CD4-positive, CD25-positive, alpha-beta regulatory T cell (primary cell): ENCODE data around the gene ANKRD2. TPM values are rescaled to one million over a fixed set of nuclear protein-coding genes. Genes with fewer than 3 reads are reported as not detected.

ENCODE experiments used
- ATAC-seq, 2 donors: fragments of 150-1000 bp; cut with Tn5 transposase; one replicate each; pipeline ENCODE4 v1.10.0; 2021; ENCODE audit warnings: low read depth in 2 of 2, moderate number of reproducible peaks in 2 of 2, moderate library complexity in 1 of 2
- DNase-seq, 3 donors: peaks; one replicate each; pipeline versions ENCODE4 v3.0.0 to v3.0.0-alpha.2; 2012 to 2022; ENCODE audit warnings: mixed read lengths in 1 of 3
- H3K27ac ChIP-seq: one replicate; pipeline ENCODE4 v1.7.0; 2013; ENCODE audit warnings: mild to moderate bottlenecking, low read length; ENCODE audit not compliant: insufficient read depth, poor library complexity, severe bottlenecking
- H3K27me3 ChIP-seq: one replicate; pipeline ENCODE4 v1.7.0; 2013; ENCODE audit warnings: low read length; ENCODE audit not compliant: control insufficient read depth, insufficient read depth
- H3K36me3 ChIP-seq: one replicate; pipeline ENCODE4 v1.7.0; 2013; ENCODE audit warnings: mild to moderate bottlenecking, low read length, moderate library complexity; ENCODE audit not compliant: control insufficient read depth, insufficient read depth
- H3K4me1 ChIP-seq: 2 replicates; pipeline ENCODE4 v1.7.0; 2013; ENCODE audit warnings: mild to moderate bottlenecking, low read length; ENCODE audit not compliant: insufficient read depth, control insufficient read depth, poor library complexity, severe bottlenecking
- H3K4me3 ChIP-seq: one replicate; pipeline ENCODE4 v1.7.0; 2013; ENCODE audit warnings: low read depth, mild to moderate bottlenecking, low read length, moderate library complexity
- H3K9me3 ChIP-seq, 2 experiments: 1 replicate in 1 of 2; 2 replicates in 1 of 2; pipeline ENCODE4 v1.7.0; 2013; ENCODE audit warnings: low read length in 2 of 2, mild to moderate bottlenecking in 1 of 2, moderate library complexity in 1 of 2; ENCODE audit not compliant: control insufficient read depth in 2 of 2
- H3K27ac Mint-ChIP-seq, 3 donors: one replicate each; pipeline ENCODE4 v1.8.0; 2020 to 2022; ENCODE audit warnings: mild to moderate bottlenecking in 3 of 3, mixed read lengths in 3 of 3, moderate library complexity in 2 of 3
- H3K27me3 Mint-ChIP-seq: one replicate; pipeline ENCODE4 v1.8.0; 2022; ENCODE audit warnings: mild to moderate bottlenecking, mixed read lengths
- H3K36me3 Mint-ChIP-seq: one replicate; pipeline ENCODE4 v1.8.0; 2020; ENCODE audit warnings: mixed read lengths
- H3K4me1 Mint-ChIP-seq, 4 donors: one replicate each; pipeline ENCODE4 v1.8.0; 2020 to 2022; ENCODE audit warnings: mixed read lengths in 4 of 4, mild to moderate bottlenecking in 1 of 4
- H3K4me3 Mint-ChIP-seq, 4 donors: one replicate each; pipeline ENCODE4 v1.8.0; 2020 to 2022; ENCODE audit warnings: mild to moderate bottlenecking in 4 of 4, mixed read lengths in 4 of 4, moderate library complexity in 3 of 4
- H3K9me3 Mint-ChIP-seq, 7 donors: one replicate each; pipeline ENCODE4 v1.8.0; 2020 to 2022; ENCODE audit warnings: mixed read lengths in 7 of 7, mild to moderate bottlenecking in 3 of 7, moderate library complexity in 2 of 7
- polyA plus RNA-seq, 4 donors: library from polyadenylated mRNA; unstranded; fragments of 300-500 nt; fragmentation: Illumina TruSeq; gene quantifications; one replicate each; pipeline ENCODE4 v1.2.3, GENCODE V29; 2021
- total RNA-seq: library from RNA; stranded (reverse); gene quantifications from one replicate; pipeline ENCODE4 v1.2.3, GENCODE V29; 2022

Gene ANKRD2
- total and polyA plus RNA-seq, 5 donors from 2014 or later = not detected

GRCh38 chr10:97540669-97541500 lies 31.7 kb upstream of the ANKRD2 start:
- H3K27me3 ChIP-seq = no peaks in the 10 kb centered on the region
- Mint-ChIP-seq H3K4me3 (no peak overlapping the region), H3K27me3 (no peaks in the 10 kb centered on the region), H3K9me3 (no peaks in the 10 kb centered on the region), H3K36me3 (no peaks in the 10 kb centered on the region), H3K4me1 (peaks cover 0 to 3% (median 0%) of the 10 kb centered on the region in 4 donors), H3K27ac (no peak overlapping the region)
- no peak for ATAC-seq
- DNase-seq = no peak
- no peaks in the 10 kb centered on the region for H3K9me3 ChIP-seq
- no peaks in the 10 kb centered on the region for H3K36me3 ChIP-seq
- no peaks in the 10 kb centered on the region for H3K4me1 ChIP-seq
- no peak overlapping the region for H3K4me3 ChIP-seq
- H3K27ac ChIP-seq = no peak overlapping the region

DNA sequence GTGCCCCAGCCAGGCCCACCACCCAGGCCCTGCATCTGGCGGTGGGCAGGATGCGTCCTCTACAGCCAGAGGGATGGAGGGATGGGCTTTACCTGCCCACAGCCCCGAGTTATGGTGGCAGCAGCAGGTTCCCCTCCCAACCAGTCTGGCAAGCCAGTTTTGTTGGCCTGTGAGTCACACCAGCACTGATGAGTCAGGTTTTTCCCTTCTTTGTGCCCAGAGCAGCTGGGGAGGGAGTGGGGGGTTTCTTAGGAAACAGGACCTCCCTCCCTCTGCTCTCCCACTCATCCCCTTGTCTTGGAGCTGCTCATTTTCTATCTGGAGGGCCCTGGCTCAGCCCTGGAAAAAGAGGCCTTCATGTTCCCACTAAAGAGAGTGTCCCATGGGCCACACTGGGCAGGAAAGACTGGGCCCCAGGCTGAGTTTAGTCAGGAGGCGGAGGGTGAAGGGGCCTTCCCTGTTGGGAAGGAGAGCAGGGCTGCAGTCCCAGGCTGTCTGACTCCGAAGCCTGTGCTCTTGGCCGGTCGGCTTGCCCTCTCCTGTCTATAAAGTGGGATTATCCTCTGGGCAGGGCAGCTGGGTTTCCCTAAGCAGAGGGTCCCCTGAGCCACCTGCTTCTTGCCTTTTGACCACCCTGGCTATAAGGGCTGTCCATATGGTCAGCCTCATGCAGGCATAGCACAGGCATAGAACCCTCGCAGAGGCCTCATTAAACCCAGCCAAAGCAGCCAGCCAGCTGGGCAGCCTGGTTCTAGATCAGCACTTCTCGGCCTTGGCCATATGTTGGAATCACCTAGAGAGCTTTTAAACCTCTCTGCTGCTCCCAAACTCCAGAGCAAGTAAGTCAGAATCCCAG lies 30.2 kb upstream of the ANKRD2 start:
- no peak overlapping the region for H3K27ac ChIP-seq
- H3K4me1 Mint-ChIP-seq = peaks cover 0 to 3% (median 0%) of the 10 kb centered on the region in 4 donors
- ATAC-seq (peak in 1 of 2 donors; percentile 20), DNase-seq (no peak)
- H3K4me1 ChIP-seq = no peaks in the 10 kb centered on the region
- H3K27me3 Mint-ChIP-seq = no peaks in the 10 kb centered on the region
- H3K27ac Mint-ChIP-seq = peak overlapping the region in 2 of 3 donors; percentile 68 to 71
- H3K4me3 ChIP-seq = no peak overlapping the region
- H3K27me3 ChIP-seq = no peaks in the 10 kb centered on the region
- no peaks in the 10 kb centered on the region for H3K36me3 Mint-ChIP-seq
- H3K4me3 Mint-ChIP-seq = peak overlapping the region in 1 of 4 donors; percentile 9
- H3K36me3 ChIP-seq = no peaks in the 10 kb centered on the region
- no peaks in the 10 kb centered on the region for H3K9me3 Mint-ChIP-seq
- no peaks in the 10 kb centered on the region for H3K9me3 ChIP-seq

DNA sequence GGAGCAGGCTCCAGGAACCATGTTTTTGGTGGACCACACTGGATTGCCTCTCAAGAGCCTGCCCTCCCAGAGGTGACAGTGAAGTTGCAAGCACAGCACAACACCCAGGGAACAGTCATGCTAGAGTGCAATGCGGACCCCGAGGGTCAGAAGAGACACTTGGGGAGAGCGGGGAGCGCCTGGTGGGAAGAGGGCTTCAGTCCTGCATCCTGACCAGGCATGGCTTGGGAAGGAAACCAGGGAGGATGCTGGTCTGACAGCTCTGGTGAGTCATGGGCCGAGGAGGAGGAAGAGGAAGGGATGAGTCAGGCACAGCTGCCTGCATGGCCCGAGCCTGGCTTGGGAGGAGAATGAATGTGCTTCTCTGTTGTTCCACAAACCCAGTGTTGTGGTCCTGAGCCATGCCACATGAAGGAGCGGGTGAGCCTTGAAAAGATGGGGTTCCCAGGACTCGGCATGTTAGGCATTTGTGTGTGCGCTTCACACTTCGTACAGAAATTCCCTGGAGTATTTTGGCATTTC lies 29.5 kb upstream of the ANKRD2 start:
- Histone ChIP-seq H3K9me3 (no peaks in the 10 kb centered on the region), H3K27me3 (no peaks in the 10 kb centered on the region), H3K27ac (no peak overlapping the region), H3K4me1 (no peaks in the 10 kb centered on the region), H3K36me3 (no peaks in the 10 kb centered on the region), H3K4me3 (no peak overlapping the region)
- H3K4me1 Mint-ChIP-seq = peaks cover 0 to 3% (median 0%) of the 10 kb centered on the region in 4 donors
- no peaks in the 10 kb centered on the region for H3K27me3 Mint-ChIP-seq
- no peaks in the 10 kb centered on the region for H3K9me3 Mint-ChIP-seq
- DNase-seq (peak in 1 of 3 donors; percentile 20), ATAC-seq (no peak)
- no peak overlapping the region for H3K4me3 Mint-ChIP-seq
- peak overlapping the region in 2 of 3 donors; percentile 68 to 71 for H3K27ac Mint-ChIP-seq
- H3K36me3 Mint-ChIP-seq = no peaks in the 10 kb centered on the region

DNA sequence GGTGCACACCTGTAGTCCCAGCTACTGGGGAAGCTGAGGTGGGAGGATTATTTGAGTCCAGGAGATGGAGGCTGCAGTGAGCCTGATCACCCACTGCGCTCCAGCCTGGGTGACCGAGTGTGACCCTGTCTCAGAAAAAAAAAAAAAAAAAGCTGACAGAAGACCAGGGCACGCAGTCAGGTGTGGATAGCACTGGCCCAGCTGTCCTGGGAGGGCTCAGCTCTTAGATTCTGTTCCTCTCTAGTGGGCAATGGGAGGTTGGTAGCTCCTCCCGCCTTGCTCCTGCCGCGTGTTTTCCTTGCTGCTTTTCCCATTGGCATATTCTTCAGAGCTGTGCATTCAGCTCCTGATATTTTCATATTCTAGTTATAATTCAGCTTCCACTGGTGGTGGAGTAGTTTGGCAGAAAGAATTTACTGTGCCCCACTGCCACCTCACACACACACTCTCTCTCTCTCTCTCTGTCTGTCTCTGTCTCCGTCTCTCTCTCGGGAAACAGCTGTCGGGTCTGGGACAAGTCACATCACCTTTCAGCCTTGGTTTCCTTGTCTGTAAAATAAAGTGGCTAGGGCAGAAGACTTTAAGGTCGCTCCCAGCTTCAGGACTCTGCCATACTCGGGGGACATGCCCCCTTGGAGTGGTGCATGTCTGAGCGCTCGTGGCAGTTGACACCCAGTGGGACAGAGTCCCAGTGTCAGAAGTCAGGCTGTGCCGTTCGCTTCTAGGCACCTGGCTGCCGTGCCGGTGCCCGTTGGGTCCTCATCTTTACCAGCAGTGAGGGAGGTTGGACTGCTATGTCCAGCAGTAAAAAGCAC lies 25.9 kb upstream of the ANKRD2 start:
- H3K36me3 ChIP-seq = no peaks in the 10 kb centered on the region
- Mint-ChIP-seq H3K4me3 (no peak overlapping the region), H3K36me3 (no peaks in the 10 kb centered on the region), H3K9me3 (no peaks in the 10 kb centered on the region), H3K27ac (no peak overlapping the region), H3K27me3 (no peaks in the 10 kb centered on the region), H3K4me1 (peaks cover 0 to 3% (median 0%) of the 10 kb centered on the region in 4 donors)
- H3K27ac ChIP-seq = no peak overlapping the region
- ATAC-seq (no peak), DNase-seq (no peak)
- no peak overlapping the region for H3K4me3 ChIP-seq
- no peaks in the 10 kb centered on the region for H3K27me3 ChIP-seq
- no peaks in the 10 kb centered on the region for H3K4me1 ChIP-seq
- no peaks in the 10 kb centered on the region for H3K9me3 ChIP-seq

DNA sequence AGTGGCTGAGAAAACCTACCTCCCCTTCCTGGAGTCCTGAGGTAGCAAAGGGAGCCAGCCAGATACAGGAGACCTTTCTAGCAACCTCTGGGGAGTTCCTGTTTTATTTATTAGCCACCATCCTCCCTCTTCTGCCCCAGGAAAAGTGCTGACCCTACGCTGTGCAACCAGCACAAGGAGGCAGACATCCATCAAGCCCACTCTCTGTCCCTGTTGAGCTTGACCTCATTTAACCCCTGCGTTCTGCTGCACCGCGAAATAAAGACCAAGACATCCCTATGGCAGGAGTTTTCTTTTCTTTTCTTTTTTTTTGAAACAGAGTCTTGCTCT lies 25.3 kb upstream of the ANKRD2 start:
- Histone ChIP-seq H3K4me3 (no peak overlapping the region), H3K36me3 (no peaks in the 10 kb centered on the region), H3K9me3 (no peaks in the 10 kb centered on the region), H3K27ac (no peak overlapping the region), H3K4me1 (no peaks in the 10 kb centered on the region), H3K27me3 (no peaks in the 10 kb centered on the region)
- ATAC-seq (no peak), DNase-seq (no peak)
- no peak overlapping the region for H3K27ac Mint-ChIP-seq
- H3K9me3 Mint-ChIP-seq = no peaks in the 10 kb centered on the region
- H3K4me3 Mint-ChIP-seq = no peak overlapping the region
- H3K27me3 Mint-ChIP-seq = no peaks in the 10 kb centered on the region
- no peaks in the 10 kb centered on the region for H3K36me3 Mint-ChIP-seq
- H3K4me1 Mint-ChIP-seq = peaks cover 0 to 3% (median 0%) of the 10 kb centered on the region in 4 donors

- Mint-ChIP-seq H3K4me1 (peaks cover 0 to 1% (median 0%) of the 10 kb centered on the region in 4 donors), H3K36me3 (no peaks in the 10 kb centered on the region), H3K27me3 (no peaks in the 10 kb centered on the region), H3K4me3 (no peak overlapping the region), H3K27ac (no peak overlapping the region), H3K9me3 (no peaks in the 10 kb centered on the region)
- Histone ChIP-seq H3K36me3 (no peaks in the 10 kb centered on the region), H3K27me3 (no peaks in the 10 kb centered on the region), H3K9me3 (no peaks in the 10 kb centered on the region), H3K4me1 (no peaks in the 10 kb centered on the region), H3K4me3 (no peak overlapping the region), H3K27ac (no peak overlapping the region)
- no peak for ATAC-seq
- no peak for DNase-seq
These were observed 24.6 kb upstream of the ANKRD2 start for GRCh38 chr10:97547962-97548361.

- H3K27ac Mint-ChIP-seq = no peak overlapping the region
- no peak overlapping the region for H3K27ac ChIP-seq
- no peaks in the 10 kb centered on the region for H3K27me3 ChIP-seq
- no peaks in the 10 kb centered on the region for H3K9me3 Mint-ChIP-seq
- ATAC-seq = no peak
- no peaks in the 10 kb centered on the region for H3K4me1 ChIP-seq
- DNase-seq = no peak
- no peaks in the 10 kb centered on the region for H3K27me3 Mint-ChIP-seq
- no peak overlapping the region for H3K4me3 Mint-ChIP-seq
- no peak overlapping the region for H3K4me3 ChIP-seq
- H3K36me3 ChIP-seq = no peaks in the 10 kb centered on the region
- H3K4me1 Mint-ChIP-seq = peaks cover 0 to 4% (median 2%) of the 10 kb centered on the region in 4 donors
- no peaks in the 10 kb centered on the region for H3K9me3 ChIP-seq
- H3K36me3 Mint-ChIP-seq = no peaks in the 10 kb centered on the region
These were observed 23.6 kb upstream of the ANKRD2 start for GRCh38 chr10:97548828-97549455.
